Measurements from ENCODE around the gene ERC2.

ERC2 gene

GRCh38 chr3:56147354-56147753, 320.9 kb downstream of the ERC2 start:
- H3K4me3 ChIP-seq (ENCODE audit: low read depth, low read length), result no peak overlapping the region
- in situ Hi-C loops (cut with HindIII; ENCODE audit: low sequenced_read_pairs), result no loop called here
- DNase-seq (ENCODE audit: low read depth), result no peak
- TF ChIP-seq, protein P1, sequence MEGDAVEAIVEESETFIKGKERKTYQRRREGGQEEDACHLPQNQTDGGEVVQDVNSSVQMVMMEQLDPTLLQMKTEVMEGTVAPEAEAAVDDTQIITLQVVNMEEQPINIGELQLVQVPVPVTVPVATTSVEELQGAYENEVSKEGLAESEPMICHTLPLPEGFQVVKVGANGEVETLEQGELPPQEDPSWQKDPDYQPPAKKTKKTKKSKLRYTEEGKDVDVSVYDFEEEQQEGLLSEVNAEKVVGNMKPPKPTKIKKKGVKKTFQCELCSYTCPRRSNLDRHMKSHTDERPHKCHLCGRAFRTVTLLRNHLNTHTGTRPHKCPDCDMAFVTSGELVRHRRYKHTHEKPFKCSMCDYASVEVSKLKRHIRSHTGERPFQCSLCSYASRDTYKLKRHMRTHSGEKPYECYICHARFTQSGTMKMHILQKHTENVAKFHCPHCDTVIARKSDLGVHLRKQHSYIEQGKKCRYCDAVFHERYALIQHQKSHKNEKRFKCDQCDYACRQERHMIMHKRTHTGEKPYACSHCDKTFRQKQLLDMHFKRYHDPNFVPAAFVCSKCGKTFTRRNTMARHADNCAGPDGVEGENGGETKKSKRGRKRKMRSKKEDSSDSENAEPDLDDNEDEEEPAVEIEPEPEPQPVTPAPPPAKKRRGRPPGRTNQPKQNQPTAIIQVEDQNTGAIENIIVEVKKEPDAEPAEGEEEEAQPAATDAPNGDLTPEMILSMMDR (IDR thresholded peaks at IDR 0.05; ENCODE audit: low read depth, low read length, missing control alignments), result no peak

GRCh38 chr3:56145410-56145809, 322.9 kb downstream of the ERC2 start:
- in situ Hi-C loops (cut with HindIII; ENCODE audit: low sequenced_read_pairs), result no loop called here
- TF ChIP-seq, protein P1 (IDR thresholded peaks at IDR 0.05; ENCODE audit: low read depth, low read length, missing control alignments), result no peak
- no peak overlapping the region for H3K4me3 ChIP-seq (ENCODE audit: low read depth, low read length)
- no peak for DNase-seq (ENCODE audit: low read depth)

- TF ChIP-seq, protein P1 (IDR thresholded peaks at IDR 0.05; ENCODE audit: low read depth, low read length, missing control alignments), result no peak
- in situ Hi-C loops (cut with HindIII; ENCODE audit: low sequenced_read_pairs), result no loop called here
- H3K4me3 ChIP-seq (ENCODE audit: low read depth, low read length), result no peak overlapping the region
- DNase-seq (ENCODE audit: low read depth), result no peak
These were observed 323.5 kb downstream of the ERC2 start for GRCh38 chr3:56144805-56145204.

DNA sequence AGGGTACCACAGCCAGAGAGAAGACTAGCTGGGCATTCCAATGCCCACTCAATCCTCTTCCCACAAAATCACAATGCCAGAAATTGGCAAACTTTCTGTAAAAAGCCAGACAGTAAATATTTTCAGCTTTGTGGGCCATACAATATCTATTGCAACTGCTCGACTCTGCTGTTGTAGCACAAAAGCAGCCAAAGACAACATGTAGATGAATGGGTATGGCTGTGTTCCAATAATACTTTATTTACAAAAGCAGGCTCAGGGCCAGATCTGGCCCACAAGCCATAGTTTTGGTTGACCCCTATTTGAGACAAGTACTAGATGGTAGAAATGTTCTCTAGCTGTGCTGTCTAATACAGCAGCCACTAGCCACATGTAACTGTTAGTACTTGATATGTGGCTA, 330.9 kb downstream of the ERC2 start:
- in situ Hi-C loops (cut with HindIII; ENCODE audit: low sequenced_read_pairs), result no loop called here
- no peak overlapping the region for H3K4me3 ChIP-seq (ENCODE audit: low read depth, low read length)
- DNase-seq (ENCODE audit: low read depth), result peak; percentile 85
- TF ChIP-seq, protein P1 (IDR thresholded peaks at IDR 0.05; ENCODE audit: low read depth, low read length, missing control alignments), result no peak

DNA sequence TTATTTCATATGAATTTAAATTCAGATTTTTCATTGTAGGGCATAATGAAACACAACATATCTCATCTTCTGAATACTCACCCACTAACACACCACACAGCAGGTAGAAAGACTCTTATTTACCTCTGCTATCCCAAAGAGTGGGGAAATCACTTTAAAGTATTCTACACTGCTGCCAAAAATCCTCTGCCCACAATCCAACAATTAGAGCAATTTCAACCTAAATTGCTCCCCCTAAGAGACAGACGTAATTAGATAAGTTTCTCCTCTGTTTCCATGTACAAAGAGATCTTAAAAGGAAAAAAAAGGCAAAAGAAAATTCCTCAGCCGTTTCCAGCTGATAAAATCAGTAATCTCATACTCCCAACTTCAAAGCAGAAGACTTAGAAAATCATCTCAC, 331.8 kb downstream of the ERC2 start:
- TF ChIP-seq, protein P1 (IDR thresholded peaks at IDR 0.05; ENCODE audit: low read depth, low read length, missing control alignments), result no peak
- in situ Hi-C loops (cut with HindIII; ENCODE audit: low sequenced_read_pairs), result no loop called here
- DNase-seq (ENCODE audit: low read depth), result no peak
- no peak overlapping the region for H3K4me3 ChIP-seq (ENCODE audit: low read depth, low read length)

GRCh38 chr3:56135941-56136340, 332.3 kb downstream of the ERC2 start:
- no peak for DNase-seq (ENCODE audit: low read depth)
- in situ Hi-C loops (cut with HindIII; ENCODE audit: low sequenced_read_pairs), result no loop called here
- no peak overlapping the region for H3K4me3 ChIP-seq (ENCODE audit: low read depth, low read length)
- TF ChIP-seq, protein P1 (IDR thresholded peaks at IDR 0.05; ENCODE audit: low read depth, low read length, missing control alignments), result no peak

DNA sequence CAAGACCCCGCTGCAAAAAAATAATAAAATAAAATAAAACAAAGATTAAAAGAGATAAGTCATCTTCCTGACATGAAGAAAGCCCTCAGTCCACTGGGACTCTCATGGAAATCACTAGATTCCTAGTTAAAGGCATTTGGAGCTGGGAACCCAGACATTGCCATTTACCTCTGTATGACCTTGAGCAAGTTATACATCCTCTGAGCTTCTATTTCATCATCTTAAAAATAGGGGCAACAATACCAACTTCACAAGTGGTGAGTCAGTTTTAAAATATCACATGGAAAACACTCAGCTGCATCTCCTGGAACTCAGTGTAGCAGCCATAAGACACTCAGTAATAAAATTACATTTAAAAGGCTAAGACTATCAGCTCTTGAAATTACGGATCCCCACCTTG, 334.8 kb downstream of the ERC2 start:
- no peak overlapping the region for H3K4me3 ChIP-seq (ENCODE audit: low read depth, low read length)
- DNase-seq (ENCODE audit: low read depth), result no peak
- TF ChIP-seq, protein P1 (IDR thresholded peaks at IDR 0.05; ENCODE audit: low read depth, low read length, missing control alignments), result no peak
- in situ Hi-C loops (cut with HindIII; ENCODE audit: low sequenced_read_pairs), result no loop called here

Data from astrocyte of the cerebellum (primary cell).